HCT116 (cell line): ENCODE data around the gene HMGN1. TPM values are rescaled to one million over a fixed set of nuclear protein-coding genes. Genes with fewer than 3 reads are reported as not detected.

Experiments
- ATAC-seq: fragments of 200-7000 bp; cut with Tn5 transposase; 2 replicates; pipeline ENCODE4 v1.9.1; 2020; ENCODE audit warnings: mild to moderate bottlenecking, moderate library complexity
- BruUV-seq: library from RNA; stranded (reverse); fragments of 400-500 nt; replicated peaks from 2 replicates; lab custom pipeline; 2021; lab: Mats Ljungman, UMichigan
- CTCF ChIA-PET: fragments of 300-600 bp; sonication (Branson Sonifier 250); formaldehyde crosslinking; loops from one replicate; lab custom pipeline; 2021; ENCODE audit warnings: antibody characterized with exemption; lab: Charles Lee
- POLR2A ChIA-PET: fragments of 300-600, 350-600 bp; sonication (Branson Sonifier 250); formaldehyde crosslinking; loops from one replicate; lab custom pipeline; 2021; ENCODE audit warnings: antibody characterized with exemption; lab: Charles Lee
- RAD21 ChIA-PET, 2 experiments: fragments of 300-600 bp; sonication (Branson Sonifier 250); formaldehyde crosslinking; loops; one replicate each; lab custom pipeline; 2023; ENCODE audit warnings: low total read pairs in 2 of 2; ENCODE audit not compliant: uncharacterized antibody in 2 of 2, unreplicated experiment in 2 of 2, low non-redundant PET in 1 of 2; lab: Charles Lee
- DNase-seq: peaks from one replicate; pipeline ENCODE4 v3.0.0-alpha.2; 2010; ENCODE audit warnings: low read depth, low spot score
- H2AFZ ChIP-seq: fragments of 200-600 bp; shearing (Covaris generic), sonication (generic); 2 replicates; pipeline ENCODE4 v1.6.1; 2017; ENCODE audit warnings: low read depth, mixed run types, mixed read lengths, antibody characterized with exemption, low read length; ENCODE audit not compliant: poor library complexity, severe bottlenecking
- H3K27ac ChIP-seq: 2 replicates; pipeline ENCODE4 v1.5.1; 2012; ENCODE audit warnings: low read depth, low read length
- H3K27me3 ChIP-seq: fragments of 200-600 bp; sonication (generic); 2 replicates; pipeline ENCODE4 v1.6.1; 2016; ENCODE audit warnings: mixed run types, low read length, mixed read lengths; ENCODE audit not compliant: insufficient read depth
- H3K36me3 ChIP-seq, 2 experiments: fragments of 200-500 bp in 1 of 2; fragments of 200-600 bp in 1 of 2; sonication (Bioruptor generic) in 1 of 2; sonication (generic) in 1 of 2; 2 replicates each; pipeline versions ENCODE4 v1.5.1 to v1.6.1; 2014 to 2016; ENCODE audit warnings: low read length in 2 of 2, inconsistent platforms in 1 of 2, mixed read lengths in 1 of 2, mixed run types in 1 of 2; ENCODE audit not compliant: insufficient read depth in 2 of 2, control insufficient read depth in 1 of 2
- H3K4me1 ChIP-seq, 2 experiments: fragments of 200-600 bp in 1 of 2; sonication (generic) in 1 of 2; 2 replicates each; pipeline versions ENCODE4 v1.5.1 to v1.6.1; 2012 to 2017; ENCODE audit warnings: low read length in 2 of 2, inconsistent platforms in 1 of 2, mild to moderate bottlenecking in 1 of 2, mixed read lengths in 1 of 2, mixed run types in 1 of 2, moderate library complexity in 1 of 2; ENCODE audit not compliant: insufficient read depth in 2 of 2, control insufficient read depth in 1 of 2
- H3K4me2 ChIP-seq: fragments of 200-600 bp; sonication (generic); 2 replicates; pipeline ENCODE4 v1.6.1; 2017; ENCODE audit warnings: mixed run types, low read length, mixed read lengths
- H3K4me3 ChIP-seq, 2 experiments: fragments of 200-600 bp in 1 of 2; sonication (generic) in 1 of 2; replicated peaks in 1 of 2; 2 replicates each; pipeline ENCODE4 v1.5.1; 2011 to 2016; ENCODE audit warnings: low read length in 2 of 2, control low read depth in 1 of 2, low read depth in 1 of 2, mild to moderate bottlenecking in 1 of 2, mixed read lengths in 1 of 2, mixed run types in 1 of 2
- H3K79me2 ChIP-seq: fragments of 200-600 bp; sonication (generic); 2 replicates; pipeline ENCODE4 v1.6.1; 2017; ENCODE audit warnings: mild to moderate bottlenecking, mixed run types, low read length, moderate library complexity, mixed read lengths; ENCODE audit not compliant: insufficient read depth
- H3K9ac ChIP-seq: fragments of 200-600 bp; sonication (generic); 2 replicates; pipeline ENCODE4 v1.6.1; 2016; ENCODE audit warnings: low read length, mixed read lengths
- H3K9me2 ChIP-seq: fragments of 200-600 bp; sonication (generic), shearing (Covaris generic); 2 replicates; pipeline ENCODE4 v1.6.1; 2017; ENCODE audit warnings: mixed run types, mild to moderate bottlenecking, moderate library complexity; ENCODE audit not compliant: insufficient read depth
- H3K9me3 ChIP-seq, 2 experiments: fragments of 200-500 bp in 1 of 2; fragments of 200-600 bp in 1 of 2; sonication (Bioruptor generic) in 1 of 2; sonication (generic) in 1 of 2; 2 replicates each; pipeline ENCODE4 v1.6.1; 2014 to 2017; ENCODE audit warnings: low read length in 2 of 2, mixed read lengths in 2 of 2, inconsistent platforms in 1 of 2, low read depth in 1 of 2, mild to moderate bottlenecking in 1 of 2, mixed run types in 1 of 2, moderate library complexity in 1 of 2; ENCODE audit not compliant: control insufficient read depth in 1 of 2, insufficient read depth in 1 of 2
- H4K20me1 ChIP-seq: fragments of 200-600 bp; sonication (generic), shearing (Covaris generic); 2 replicates; pipeline ENCODE4 v1.6.1; 2017; ENCODE audit warnings: mixed run types, mild to moderate bottlenecking, moderate library complexity; ENCODE audit not compliant: insufficient read depth
- CBX3 ChIP-seq: IDR thresholded peaks from 2 replicates; pipeline ENCODE4 v1.6.1; 2012; ENCODE audit warnings: low read depth
- CEBPB ChIP-seq: IDR thresholded peaks from 2 replicates; pipeline ENCODE4 v1.6.1; 2012; ENCODE audit warnings: low read depth
- EGR1 ChIP-seq: IDR thresholded peaks from 2 replicates; pipeline ENCODE4 v1.6.1; 2012; ENCODE audit warnings: low read depth
- FOSL1 ChIP-seq: IDR thresholded peaks from 2 replicates; pipeline ENCODE4 v1.6.1; 2012; ENCODE audit warnings: low read depth
- POLR2A ChIP-seq: IDR thresholded peaks from 2 replicates; pipeline ENCODE4 v1.7.0; 2011; ENCODE audit warnings: borderline replicate concordance; ENCODE audit not compliant: insufficient read depth, insufficient read length; ENCODE audit errors: extremely low read depth
- POLR2AphosphoS5 ChIP-seq: IDR thresholded peaks from 2 replicates; pipeline ENCODE4 v1.6.1; 2011; ENCODE audit warnings: mild to moderate bottlenecking, low read depth, low read length, moderate library complexity
- RAD21 ChIP-seq: IDR thresholded peaks from 2 replicates; pipeline ENCODE4 v1.6.1; 2012; ENCODE audit warnings: low read depth, mild to moderate bottlenecking
- YY1 ChIP-seq: IDR thresholded peaks from 2 replicates; pipeline ENCODE4 v1.6.1; 2011; ENCODE audit warnings: low read length, low read depth, moderate library complexity, mild to moderate bottlenecking; ENCODE audit not compliant: insufficient replicate concordance; ENCODE audit errors: extremely low read depth
- intact Hi-C: fragments of 100-400 bp; cut with micrococcal nuclease; formaldehyde crosslinking; loops from 2 replicates; pipeline ENCODE4 v1.10.0; 2022
- total RNA-seq: library from RNA; stranded (reverse); gene quantifications from one replicate; pipeline ENCODE4 v1.2.1, GENCODE V29; 2021; ENCODE audit not compliant: unreplicated experiment
- TF ChIP-seq, protein P1 (sequence below): IDR thresholded peaks from 2 replicates; pipeline ENCODE4 v1.6.1; 2012; ENCODE audit warnings: low read depth
- TF ChIP-seq, protein P2 (sequence below): IDR thresholded peaks from 2 replicates; pipeline ENCODE4 v1.6.1; 2012
- TF ChIP-seq, protein P3 (sequence below): IDR thresholded peaks from 2 replicates; pipeline ENCODE4 v1.6.1; 2011; ENCODE audit warnings: mild to moderate bottlenecking, low read length, moderate library complexity; ENCODE audit not compliant: insufficient replicate concordance; ENCODE audit errors: extremely low read depth

Gene HMGN1
- total RNA-seq, 1 experiment from 2014 or later = 399 TPM

DNA sequence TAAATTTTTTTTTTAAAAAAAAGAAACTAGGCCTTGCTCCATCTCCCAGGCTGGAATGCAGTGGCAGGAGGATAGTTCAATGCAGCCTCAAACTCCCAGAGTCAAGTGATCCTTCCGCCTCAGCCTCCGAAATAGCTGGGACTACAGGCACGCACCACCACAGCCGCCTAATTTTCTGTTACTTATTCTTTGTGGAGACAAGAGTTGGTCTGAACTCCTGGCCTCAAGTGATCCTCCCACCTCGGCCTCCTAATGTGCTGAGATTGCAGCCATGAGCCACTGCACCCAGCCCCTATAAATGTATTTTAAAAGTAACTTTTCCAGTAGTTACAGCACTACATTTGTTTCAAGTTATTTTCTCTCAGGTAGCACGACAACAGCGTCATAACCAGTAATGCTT, 37.7 kb downstream of the HMGN1 start:
- no peak overlapping the region for H3K4me3 ChIP-seq
- H4K20me1 ChIP-seq = peaks cover 17% of the 10 kb centered on the region; the same call in 1 of the 2 replicates
- H3K27me3 ChIP-seq = no peaks in the 10 kb centered on the region
- ATAC-seq (no peak), DNase-seq (no peak)
- ChIA-PET CTCF (no interaction called here), POLR2A (no interaction called here), RAD21 (no interaction called here)
- BruUV-seq = no TSS peak
- no peak overlapping the region for H3K4me2 ChIP-seq
- TF ChIP-seq POLR2AphosphoS5 (no peak), POLR2A (no peak), CEBPB (no peak), YY1 (no peak), RAD21 (no peak), CBX3 (no peak), EGR1 (no peak), FOSL1 (no peak)
- TF ChIP-seq, protein P1, sequence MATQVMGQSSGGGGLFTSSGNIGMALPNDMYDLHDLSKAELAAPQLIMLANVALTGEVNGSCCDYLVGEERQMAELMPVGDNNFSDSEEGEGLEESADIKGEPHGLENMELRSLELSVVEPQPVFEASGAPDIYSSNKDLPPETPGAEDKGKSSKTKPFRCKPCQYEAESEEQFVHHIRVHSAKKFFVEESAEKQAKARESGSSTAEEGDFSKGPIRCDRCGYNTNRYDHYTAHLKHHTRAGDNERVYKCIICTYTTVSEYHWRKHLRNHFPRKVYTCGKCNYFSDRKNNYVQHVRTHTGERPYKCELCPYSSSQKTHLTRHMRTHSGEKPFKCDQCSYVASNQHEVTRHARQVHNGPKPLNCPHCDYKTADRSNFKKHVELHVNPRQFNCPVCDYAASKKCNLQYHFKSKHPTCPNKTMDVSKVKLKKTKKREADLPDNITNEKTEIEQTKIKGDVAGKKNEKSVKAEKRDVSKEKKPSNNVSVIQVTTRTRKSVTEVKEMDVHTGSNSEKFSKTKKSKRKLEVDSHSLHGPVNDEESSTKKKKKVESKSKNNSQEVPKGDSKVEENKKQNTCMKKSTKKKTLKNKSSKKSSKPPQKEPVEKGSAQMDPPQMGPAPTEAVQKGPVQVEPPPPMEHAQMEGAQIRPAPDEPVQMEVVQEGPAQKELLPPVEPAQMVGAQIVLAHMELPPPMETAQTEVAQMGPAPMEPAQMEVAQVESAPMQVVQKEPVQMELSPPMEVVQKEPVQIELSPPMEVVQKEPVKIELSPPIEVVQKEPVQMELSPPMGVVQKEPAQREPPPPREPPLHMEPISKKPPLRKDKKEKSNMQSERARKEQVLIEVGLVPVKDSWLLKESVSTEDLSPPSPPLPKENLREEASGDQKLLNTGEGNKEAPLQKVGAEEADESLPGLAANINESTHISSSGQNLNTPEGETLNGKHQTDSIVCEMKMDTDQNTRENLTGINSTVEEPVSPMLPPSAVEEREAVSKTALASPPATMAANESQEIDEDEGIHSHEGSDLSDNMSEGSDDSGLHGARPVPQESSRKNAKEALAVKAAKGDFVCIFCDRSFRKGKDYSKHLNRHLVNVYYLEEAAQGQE = no peak
- TF ChIP-seq, protein P2, sequence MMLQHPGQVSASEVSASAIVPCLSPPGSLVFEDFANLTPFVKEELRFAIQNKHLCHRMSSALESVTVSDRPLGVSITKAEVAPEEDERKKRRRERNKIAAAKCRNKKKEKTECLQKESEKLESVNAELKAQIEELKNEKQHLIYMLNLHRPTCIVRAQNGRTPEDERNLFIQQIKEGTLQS = no peak
- TF ChIP-seq, protein P3, sequence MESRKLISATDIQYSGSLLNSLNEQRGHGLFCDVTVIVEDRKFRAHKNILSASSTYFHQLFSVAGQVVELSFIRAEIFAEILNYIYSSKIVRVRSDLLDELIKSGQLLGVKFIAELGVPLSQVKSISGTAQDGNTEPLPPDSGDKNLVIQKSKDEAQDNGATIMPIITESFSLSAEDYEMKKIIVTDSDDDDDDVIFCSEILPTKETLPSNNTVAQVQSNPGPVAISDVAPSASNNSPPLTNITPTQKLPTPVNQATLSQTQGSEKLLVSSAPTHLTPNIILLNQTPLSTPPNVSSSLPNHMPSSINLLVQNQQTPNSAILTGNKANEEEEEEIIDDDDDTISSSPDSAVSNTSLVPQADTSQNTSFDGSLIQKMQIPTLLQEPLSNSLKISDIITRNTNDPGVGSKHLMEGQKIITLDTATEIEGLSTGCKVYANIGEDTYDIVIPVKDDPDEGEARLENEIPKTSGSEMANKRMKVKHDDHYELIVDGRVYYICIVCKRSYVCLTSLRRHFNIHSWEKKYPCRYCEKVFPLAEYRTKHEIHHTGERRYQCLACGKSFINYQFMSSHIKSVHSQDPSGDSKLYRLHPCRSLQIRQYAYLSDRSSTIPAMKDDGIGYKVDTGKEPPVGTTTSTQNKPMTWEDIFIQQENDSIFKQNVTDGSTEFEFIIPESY = no peak
- H3K9me2 ChIP-seq = peaks cover 4% of the 10 kb centered on the region; the same call in 1 of the 2 replicates
- peaks cover 0 to 16% of the 10 kb centered on the region in 2 experiments; a peak in 3 of 4 replicates for H3K36me3 ChIP-seq
- H3K9me3 ChIP-seq = no peaks in the 10 kb centered on the region
- peaks cover 10 to 19% of the 10 kb centered on the region in 2 experiments; a peak in 3 of 4 replicates for H3K4me1 ChIP-seq
- no peak overlapping the region for H3K9ac ChIP-seq
- no peak overlapping the region for H3K27ac ChIP-seq
- H2AFZ ChIP-seq = no peak overlapping the region
- intact Hi-C loops = loop anchor here (5.0 kb wide), 1 partner anchor 36 kb away; the partner anchor contains the start of gene HMGN1
- peaks cover 59% of the 10 kb centered on the region for H3K79me2 ChIP-seq
